Neural crest cell (in vitro differentiated cells): ENCODE data around the gene ABHD6. TPM values are rescaled to one million over a fixed set of nuclear protein-coding genes. Genes with fewer than 3 reads are reported as not detected.
"Not testable (repeated sequence)": the region's sequence is repeated elsewhere in the genome, so short reads cannot be mapped to it uniquely, and the experiment has no call there.

ENCODE experiments used
- DNase-seq: peaks from one replicate; pipeline ENCODE4 v3.0.0; 2021; ENCODE audit warnings: low read depth, mixed read lengths, low spot score
- H3K27ac Mint-ChIP-seq: one replicate; pipeline ENCODE4 v1.8.0; 2021; ENCODE audit warnings: mild to moderate bottlenecking, mixed read lengths; ENCODE audit not compliant: unreplicated experiment
- H3K27me3 Mint-ChIP-seq: 2 replicates; pipeline ENCODE4 v1.8.0; 2021; ENCODE audit warnings: low read depth, mild to moderate bottlenecking, mixed read lengths
- H3K36me3 Mint-ChIP-seq: 2 replicates; pipeline ENCODE4 v1.8.0; 2021; ENCODE audit warnings: low read depth, mild to moderate bottlenecking, mixed read lengths
- H3K4me1 Mint-ChIP-seq: 2 replicates; pipeline ENCODE4 v1.8.0; 2021; ENCODE audit warnings: mixed read lengths
- H3K4me3 Mint-ChIP-seq: one replicate; pipeline ENCODE4 v1.8.0; 2021; ENCODE audit warnings: mild to moderate bottlenecking, mixed read lengths
- H3K9me3 Mint-ChIP-seq: 2 replicates; pipeline ENCODE4 v1.8.0; 2021; ENCODE audit warnings: mixed read lengths
- CTCF ChIP-seq: fragments of 200-600 bp; sonication (generic); conservative IDR thresholded peaks from 2 replicates; pipeline ENCODE4 v1.5.0; 2021; ENCODE audit warnings: antibody characterized with exemption, mild to moderate bottlenecking
- total RNA-seq: library from RNA; stranded (reverse); gene quantifications from 2 replicates; pipeline ENCODE4 v1.2.1, GENCODE V29; 2021

Gene ABHD6
- total RNA-seq, 1 donor from 2014 or later: 5.5 TPM

- no peaks in the 10 kb centered on the region for H3K27me3 Mint-ChIP-seq
- peaks cover 25% of the 10 kb centered on the region for H3K36me3 Mint-ChIP-seq
- H3K4me1 Mint-ChIP-seq: no peaks in the 10 kb centered on the region
- peaks cover 4% of the 10 kb centered on the region for H3K9me3 Mint-ChIP-seq
- no peak overlapping the region for H3K27ac Mint-ChIP-seq
- no peak for TF ChIP-seq CTCF
- no peak overlapping the region for H3K4me3 Mint-ChIP-seq
- DNase-seq: no peak
Observed at GRCh38 chr3:58272891-58273290, 35.3 kb downstream of the ABHD6 start.

GRCh38 chr3:58273362-58273761, 35.8 kb downstream of the ABHD6 start:
- DNase-seq, H3K9me3 Mint-ChIP-seq, H3K4me1 Mint-ChIP-seq, H3K27ac Mint-ChIP-seq, H3K27me3 Mint-ChIP-seq, H3K4me3 Mint-ChIP-seq: not testable (repeated sequence)
- H3K36me3 Mint-ChIP-seq: peaks cover 30% of the 10 kb centered on the region

- Mint-ChIP-seq H3K4me1 (no peaks in the 10 kb centered on the region), H3K27me3 (no peaks in the 10 kb centered on the region), H3K36me3 (peaks cover 36% of the 10 kb centered on the region), H3K9me3 (peaks cover 4% of the 10 kb centered on the region), H3K27ac (no peak overlapping the region), H3K4me3 (no peak overlapping the region)
- no peak for TF ChIP-seq CTCF
- DNase-seq: no peak
Observed at GRCh38 chr3:58274027-58274614, 36.5 kb downstream of the ABHD6 start.

- H3K27ac Mint-ChIP-seq: no peak overlapping the region
- H3K36me3 Mint-ChIP-seq: peaks cover 33% of the 10 kb centered on the region
- no peak overlapping the region for H3K4me3 Mint-ChIP-seq
- no peaks in the 10 kb centered on the region for H3K4me1 Mint-ChIP-seq
- H3K9me3 Mint-ChIP-seq: peaks cover 4% of the 10 kb centered on the region
- no peaks in the 10 kb centered on the region for H3K27me3 Mint-ChIP-seq
- TF ChIP-seq CTCF: no peak
- DNase-seq: no peak
Observed at GRCh38 chr3:58281069-58281468, 43.5 kb downstream of the ABHD6 start.

- Mint-ChIP-seq H3K4me1 (no peaks in the 10 kb centered on the region), H3K36me3 (peaks cover 14% of the 10 kb centered on the region), H3K27me3 (no peaks in the 10 kb centered on the region), H3K9me3 (peaks cover 4% of the 10 kb centered on the region), H3K27ac (no peak overlapping the region), H3K4me3 (no peak overlapping the region)
- DNase-seq: no peak
- TF ChIP-seq CTCF: no peak
Observed at GRCh38 chr3:58285334-58285733, 47.7 kb downstream of the ABHD6 start.

GRCh38 chr3:58287354-58287753, 49.8 kb downstream of the ABHD6 start:
- Mint-ChIP-seq H3K27ac (no peak overlapping the region), H3K36me3 (peaks cover 17% of the 10 kb centered on the region), H3K4me1 (no peaks in the 10 kb centered on the region), H3K9me3 (peaks cover 4% of the 10 kb centered on the region), H3K27me3 (no peaks in the 10 kb centered on the region), H3K4me3 (no peak overlapping the region)
- no peak for DNase-seq
- TF ChIP-seq CTCF: no peak
